Measurements from ENCODE around the gene VAPA.
A peak's percentile ranks its signal among the peaks of the same experiment; 100 is the strongest.
"Not testable (repeated sequence)": the region's sequence is repeated elsewhere in the genome, so short reads cannot be mapped to it uniquely, and the experiment has no call there.

Gene VAPA

DNA sequence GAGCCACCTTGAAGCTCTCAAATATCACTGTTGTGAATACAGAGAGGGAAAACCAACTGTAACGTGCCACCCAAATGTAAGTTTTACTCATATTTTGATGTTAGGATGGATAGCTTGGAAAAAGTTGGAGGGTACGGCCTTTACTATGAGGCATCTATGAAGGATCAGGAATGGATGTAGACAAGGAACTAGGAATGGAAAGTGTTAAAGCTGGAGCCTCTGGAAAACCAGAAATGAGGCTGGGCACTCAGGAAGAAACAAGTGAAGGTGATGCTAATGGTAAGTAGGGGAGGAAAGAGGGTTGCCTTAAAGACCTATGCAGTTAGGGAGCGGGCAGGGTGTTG, 27.8 kb upstream of the VAPA start:
- no peak for DNase-seq

GRCh38 chr18:9887992-9888391, 25.8 kb upstream of the VAPA start:
- no peak for DNase-seq

- no peak for DNase-seq
Observed at GRCh38 chr18:9890196-9890595, 23.6 kb upstream of the VAPA start.

DNA sequence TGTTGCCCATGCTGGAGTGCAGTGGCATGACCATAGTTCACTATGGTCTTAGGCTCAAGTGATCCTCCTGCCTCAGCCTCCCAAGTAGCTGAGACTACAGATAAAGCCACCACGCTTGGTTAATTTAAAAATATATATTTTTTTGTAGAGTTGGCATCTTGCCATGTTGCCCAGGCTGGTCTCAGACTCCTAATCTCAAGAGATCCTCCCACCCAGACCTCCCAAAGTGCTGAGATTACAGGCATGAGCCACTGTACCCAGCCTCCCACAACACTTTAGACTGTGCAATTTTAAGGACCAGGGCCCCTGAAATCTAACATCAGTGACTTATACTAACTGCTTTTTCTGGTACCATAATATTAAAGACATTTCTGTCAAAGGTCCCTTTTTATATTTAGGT, 22.9 kb upstream of the VAPA start:
- peak; percentile 84 for DNase-seq

DNA sequence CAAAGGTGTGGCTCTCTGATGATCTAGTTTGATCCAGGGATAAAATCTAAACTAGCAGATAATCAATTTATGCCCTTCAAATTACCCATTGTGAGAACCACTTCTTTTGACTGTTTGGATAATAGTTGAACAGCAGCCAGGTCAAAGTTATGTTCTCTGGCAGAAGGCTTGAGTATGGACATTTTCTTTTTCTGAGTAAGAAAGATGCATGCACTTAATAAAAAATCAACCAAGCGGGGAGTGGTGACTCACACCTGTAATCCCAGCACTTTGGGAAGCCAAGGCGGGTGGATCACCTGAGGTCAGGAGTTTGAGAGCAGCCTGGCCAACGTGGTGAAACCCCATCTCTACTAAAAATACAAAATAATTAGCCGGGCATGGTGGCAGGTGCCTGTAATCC, 22.3 kb upstream of the VAPA start:
- DNase-seq = not testable (repeated sequence)

- no peak for DNase-seq
Observed at GRCh38 chr18:9894454-9895068, 19.3 kb upstream of the VAPA start.

DNA sequence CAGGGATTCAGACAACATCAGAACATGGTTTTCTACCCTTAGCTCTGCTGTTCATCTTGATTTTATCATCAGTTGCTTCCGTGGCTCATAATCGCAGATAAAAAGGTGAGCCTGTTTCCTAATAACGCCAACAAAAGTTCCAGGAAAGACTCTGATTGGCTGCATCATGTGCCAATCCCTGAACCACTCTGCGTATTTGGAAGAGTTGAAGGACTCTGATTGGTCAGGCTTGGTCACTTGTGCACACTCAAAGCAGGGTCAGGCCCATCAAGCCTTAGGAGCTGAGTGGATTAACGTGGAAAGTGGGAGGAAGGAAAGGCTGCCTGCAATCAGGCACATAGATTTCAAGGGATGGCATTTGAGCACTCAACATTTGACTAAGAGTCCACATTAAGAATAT, 16.7 kb upstream of the VAPA start:
- DNase-seq = no peak

GRCh38 chr18:9897787-9898291, 16.0 kb upstream of the VAPA start:
- DNase-seq = not testable (repeated sequence)

DNA sequence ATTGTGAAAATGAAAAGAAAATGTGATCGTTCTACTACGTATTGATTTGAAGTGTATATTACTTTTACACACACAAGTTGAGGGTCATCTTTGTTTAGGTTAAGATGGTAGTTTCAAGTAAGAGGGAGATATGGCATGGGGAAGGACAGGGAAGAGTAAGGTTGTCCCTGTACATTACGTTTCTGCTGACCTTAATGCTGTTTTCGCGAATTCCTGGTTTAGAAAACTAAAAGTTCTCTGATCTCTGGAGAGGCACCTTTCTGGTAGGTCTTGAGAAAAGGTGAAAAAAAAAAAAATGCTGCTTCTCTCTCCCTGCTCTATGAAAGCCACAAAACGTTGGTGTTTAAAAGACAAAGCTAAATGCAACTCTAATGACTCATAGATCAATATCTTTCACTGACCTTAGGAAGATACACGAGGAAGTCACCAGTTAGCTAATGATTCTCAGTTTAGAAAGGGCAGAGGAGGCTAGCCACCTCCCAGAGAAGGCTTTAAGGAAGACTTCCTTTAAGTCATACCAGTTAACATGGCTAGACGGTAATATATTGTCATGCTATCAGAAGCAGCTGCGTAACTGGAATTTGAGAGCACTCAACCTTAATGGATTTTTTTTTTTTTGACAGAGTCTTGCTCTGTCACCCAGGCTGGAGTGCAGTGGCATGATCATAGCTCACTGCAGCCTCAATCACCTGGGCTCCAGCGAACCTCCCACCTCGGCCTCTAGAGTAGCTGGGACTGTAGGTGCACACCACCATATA, 14.8 kb upstream of the VAPA start:
- DNase-seq = peak; percentile 85

GRCh38 chr18:9899550-9899930, 14.3 kb upstream of the VAPA start:
- DNase-seq = not testable (repeated sequence)

- DNase-seq = no peak
Observed at GRCh38 chr18:9900699-9901098, 13.1 kb upstream of the VAPA start.

DNA sequence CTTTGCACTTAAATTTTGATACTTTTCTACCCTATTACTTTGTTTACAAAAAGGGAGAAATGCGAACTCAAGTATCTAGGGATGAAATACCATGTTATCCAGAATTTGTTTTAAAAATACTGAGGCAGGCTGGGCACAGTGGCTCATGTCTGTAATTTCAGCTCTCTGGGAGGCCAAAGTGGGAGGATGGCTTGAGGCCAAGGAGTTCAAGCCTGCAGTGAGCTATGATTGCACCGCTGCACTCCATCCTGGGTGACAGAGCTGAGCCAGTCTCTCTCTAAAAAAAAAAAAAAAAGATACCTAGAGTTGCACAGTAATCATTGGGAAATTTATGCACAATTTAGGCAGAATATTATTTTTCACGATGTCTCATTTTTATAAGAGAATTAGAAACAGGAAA, 12.4 kb upstream of the VAPA start:
- DNase-seq = no peak

DNA sequence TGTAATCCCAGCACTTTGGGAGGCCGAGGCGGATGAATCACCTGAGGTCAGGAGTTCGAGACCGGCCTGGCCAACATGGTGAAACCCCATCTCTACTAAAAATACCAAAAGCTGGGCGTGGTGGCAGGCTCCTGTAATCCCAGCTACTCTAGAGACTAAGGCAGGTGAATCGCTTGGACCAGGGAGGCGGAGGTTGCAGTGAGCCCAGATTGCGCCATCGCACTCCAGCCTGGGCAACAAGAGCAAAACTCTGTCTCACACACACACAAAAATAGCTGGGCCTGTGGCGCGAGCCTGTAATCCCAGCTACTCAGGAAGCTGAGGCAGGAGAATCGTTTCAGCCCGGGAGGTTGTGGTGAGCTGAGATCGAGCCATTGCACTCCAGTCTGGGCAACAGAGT, 11.6 kb upstream of the VAPA start:
- not testable (repeated sequence) for DNase-seq

DNA sequence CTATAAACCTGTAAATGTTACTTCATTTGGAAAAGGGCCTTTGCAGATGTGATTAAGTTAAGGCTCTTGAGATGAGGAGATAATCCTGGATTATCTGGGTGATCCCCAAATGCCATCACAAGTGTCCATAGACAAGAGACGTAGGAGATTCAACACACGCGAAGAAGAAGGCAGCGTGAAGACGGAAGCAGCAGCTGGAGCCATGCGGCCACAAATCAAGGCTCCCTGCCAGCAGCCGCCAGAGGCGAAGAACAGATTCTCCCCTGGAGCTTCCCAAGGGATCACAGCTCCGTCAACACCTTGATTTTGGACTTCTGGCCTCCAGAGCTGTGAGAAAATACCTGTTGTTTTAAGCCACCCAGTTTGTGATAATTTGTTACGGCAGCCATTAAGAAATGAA, 11.0 kb upstream of the VAPA start:
- no peak for DNase-seq

DNA sequence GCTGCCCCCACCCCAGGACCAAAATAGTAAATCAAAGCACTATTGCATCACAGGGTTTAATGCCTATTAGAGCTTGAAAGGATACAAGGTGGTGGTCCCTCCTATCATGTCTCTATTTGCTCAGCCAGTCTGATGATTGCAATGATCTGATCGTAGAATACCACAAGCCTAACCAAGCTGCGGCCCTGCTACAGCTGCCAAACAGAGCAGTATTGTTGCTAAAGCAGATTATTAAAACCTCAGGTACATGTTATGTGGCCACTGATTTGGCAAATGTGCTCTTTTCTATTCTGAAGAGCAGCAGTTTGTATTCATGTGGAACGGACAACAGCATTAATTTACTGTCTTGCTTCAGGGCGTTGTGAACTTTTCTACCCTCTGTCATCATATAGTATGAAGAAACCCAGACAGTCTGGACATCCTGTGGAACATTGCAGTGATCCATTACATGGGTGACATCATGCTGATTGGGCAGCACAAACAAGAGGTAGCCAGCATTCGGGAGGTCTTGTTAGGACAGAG, 8.4 kb upstream of the VAPA start:
- no peak for DNase-seq

GRCh38 chr18:9906481-9906880, 7.3 kb upstream of the VAPA start:
- no peak for DNase-seq

DNA sequence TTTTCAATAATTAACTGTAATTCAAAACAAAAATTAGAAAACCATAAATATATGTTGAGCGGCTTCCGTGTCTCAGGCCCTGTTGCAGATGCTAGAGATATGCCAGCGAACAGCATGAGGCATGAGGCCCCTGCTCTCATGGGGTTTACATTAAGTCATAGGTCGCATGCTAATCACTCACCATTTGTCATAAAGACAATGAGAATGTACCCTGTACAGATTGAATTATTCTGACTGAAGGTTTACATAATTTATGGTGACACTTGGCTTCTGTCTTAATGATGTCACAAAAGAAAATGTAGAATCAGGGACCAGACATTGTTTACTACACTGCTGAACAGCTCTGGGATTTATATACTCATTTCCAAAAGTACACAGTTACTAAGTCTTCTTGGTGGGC, 5.9 kb upstream of the VAPA start:
- DNase-seq = no peak

DNA sequence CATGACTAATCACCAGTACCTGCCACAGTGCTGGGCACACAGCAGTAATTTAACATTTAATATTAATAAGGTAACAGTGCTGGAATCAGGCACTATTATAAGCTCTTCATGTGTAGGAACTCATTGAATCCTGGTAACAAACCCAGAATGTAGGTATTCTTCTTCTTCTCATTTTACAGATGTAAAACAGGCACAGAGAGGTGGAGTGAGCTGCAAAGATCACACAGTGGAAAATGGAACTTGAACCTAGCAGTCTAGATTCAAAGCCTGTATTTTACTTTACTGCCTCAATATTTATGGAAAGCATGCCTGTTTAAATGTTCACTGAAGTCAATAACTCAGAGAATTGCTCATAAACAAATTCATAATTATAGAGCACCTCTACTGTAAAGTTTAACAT, 3.7 kb upstream of the VAPA start:
- no peak for DNase-seq

DNA sequence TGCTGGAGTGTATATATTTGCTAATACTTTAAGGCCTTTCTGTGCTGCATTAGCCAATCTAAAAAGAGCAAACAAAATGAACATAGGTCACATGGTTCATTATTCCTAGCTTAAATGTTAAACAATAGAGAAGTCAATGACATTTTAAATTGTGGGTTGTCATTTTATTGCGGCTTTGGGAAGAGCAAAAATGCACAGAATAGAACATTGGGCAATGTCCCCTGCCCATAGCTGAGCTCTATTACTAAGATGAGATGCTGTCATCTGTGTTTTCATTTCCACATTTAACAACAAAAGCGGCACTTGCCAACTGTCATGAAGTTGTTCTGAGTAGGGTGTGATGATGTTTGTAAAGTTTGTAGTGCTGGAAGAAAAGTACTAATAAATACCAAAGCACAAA, 3.2 kb upstream of the VAPA start:
- no peak for DNase-seq

DNA sequence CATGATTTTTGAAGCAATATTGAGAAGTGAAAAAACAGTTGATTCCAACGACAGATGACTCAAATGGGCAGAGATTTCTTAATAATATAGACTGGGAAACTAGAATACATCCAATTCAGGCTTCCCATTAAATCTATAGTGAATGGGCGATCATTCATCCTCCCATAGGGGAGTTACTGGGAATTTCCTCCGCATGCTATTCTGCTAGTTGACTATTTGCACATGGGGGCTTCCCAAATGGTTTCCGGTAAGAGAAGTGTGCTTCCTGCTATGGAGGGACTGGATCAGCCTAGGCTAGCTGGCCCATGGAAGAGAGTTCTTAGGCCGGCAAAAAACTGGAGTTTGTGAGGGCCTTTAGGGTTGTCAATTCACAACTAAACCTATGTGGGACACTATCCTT, 2.6 kb upstream of the VAPA start:
- no peak for DNase-seq

- DNase-seq = not testable (repeated sequence)
Observed at GRCh38 chr18:9912285-9912684, 1.5 kb upstream of the VAPA start.

DNA sequence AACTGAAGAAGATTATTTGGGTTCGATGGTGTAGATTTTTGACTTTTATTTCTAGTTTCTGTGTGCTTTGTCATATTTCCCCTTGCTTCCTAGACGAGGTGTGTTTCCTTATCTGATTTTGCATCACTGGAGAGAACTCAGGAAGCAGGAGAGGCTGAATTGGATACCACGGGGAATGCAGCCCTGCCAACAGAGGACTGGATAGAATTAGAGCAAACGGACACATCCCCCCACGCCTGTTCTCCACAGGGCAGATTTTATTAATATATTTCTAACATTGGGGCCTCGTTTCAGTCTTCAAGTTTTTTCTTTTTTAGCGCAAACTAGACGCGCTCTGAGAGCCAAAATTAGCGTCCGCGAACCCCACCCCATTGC, 678 bp upstream of the VAPA start:
- DNase-seq = no peak

- DNase-seq = no peak
Observed at GRCh38 chr18:9914334-9914583, 443 bp downstream of the VAPA start.

GRCh38 chr18:9914584-9915290, 921 bp downstream of the VAPA start:
- peak; percentile 94 for DNase-seq
